Fibroblast of pulmonary artery (primary cell): ENCODE results near the gene SNCAIP.

Experiments used
- DNase-seq: peaks from one replicate; pipeline ENCODE4 v3.0.0-alpha.2; 2010; ENCODE audit warnings: low read depth
- H3K4me3 ChIP-seq: replicated peaks from 2 replicates; pipeline ENCODE4 v1.5.1; 2011; ENCODE audit warnings: low read depth, mild to moderate bottlenecking, control low read depth, low read length, moderate library complexity
- CTCF ChIP-seq: IDR thresholded peaks from 2 replicates; pipeline ENCODE4 v1.5.1; 2011; ENCODE audit warnings: mild to moderate bottlenecking, control low read depth, low read length, inconsistent platforms; ENCODE audit errors: missing control alignments

SNCAIP gene

DNA sequence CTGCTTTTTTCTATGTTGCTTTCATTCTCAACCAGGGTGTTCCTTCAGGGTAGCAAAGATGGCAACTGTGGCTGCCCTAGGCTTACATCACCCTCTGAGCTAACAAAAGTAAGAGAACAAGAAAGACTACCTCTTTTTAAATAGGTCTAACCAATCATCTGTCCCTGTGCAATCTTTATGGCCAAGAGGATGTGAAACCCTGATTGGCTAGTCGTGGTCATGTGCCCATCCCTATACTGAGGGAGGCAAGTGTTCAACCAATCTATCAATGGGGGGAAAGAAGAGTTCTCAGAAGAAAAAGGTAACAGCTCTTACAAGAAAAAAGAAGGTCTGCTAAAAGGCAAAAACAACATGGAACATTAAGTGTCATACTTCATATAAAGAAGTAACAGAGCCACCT is 11.7 kb upstream of the SNCAIP start:
- H3K4me3 ChIP-seq, result no peak overlapping the region
- TF ChIP-seq CTCF, result no peak
- DNase-seq, result no peak

- no peak overlapping the region for H3K4me3 ChIP-seq
- no peak for TF ChIP-seq CTCF
- DNase-seq, result no peak
Observed at GRCh38 chr5:122301016-122301415, 11.0 kb upstream of the SNCAIP start.

DNA sequence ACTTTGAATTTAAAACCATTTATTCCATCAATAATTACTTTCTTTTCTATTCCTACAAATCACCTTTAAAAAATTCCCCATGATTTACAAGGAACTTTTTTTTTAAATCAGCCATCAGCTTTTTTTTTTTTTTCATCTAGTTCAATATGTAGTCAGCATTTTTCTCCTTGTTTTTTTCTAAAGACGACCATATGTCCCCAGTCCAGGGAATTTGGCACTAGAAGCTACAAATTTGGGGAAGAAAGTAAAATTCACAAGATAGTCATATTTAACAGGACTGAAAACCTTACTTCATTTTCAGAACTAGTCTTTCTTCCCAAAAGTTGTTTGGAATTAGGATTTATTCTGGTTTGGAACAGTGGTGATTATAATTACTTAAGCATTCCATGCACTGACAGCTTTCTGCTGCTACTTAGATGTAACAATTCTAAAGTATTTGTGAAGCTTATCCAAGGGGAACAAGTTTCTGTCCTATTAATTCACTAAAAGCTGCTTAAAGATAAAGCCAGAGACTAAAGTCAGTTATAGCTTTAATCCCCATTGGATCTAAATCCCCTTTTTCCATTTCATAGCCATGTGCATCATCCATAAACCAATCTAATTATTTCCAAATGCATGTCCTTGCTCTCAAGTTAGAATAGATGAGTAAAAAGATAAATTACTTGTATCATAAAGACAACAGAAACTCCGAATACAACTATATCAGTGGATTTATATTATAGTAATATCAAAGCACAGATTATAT is 7.4 kb upstream of the SNCAIP start:
- DNase-seq, result no peak
- H3K4me3 ChIP-seq, result no peak overlapping the region
- no peak for TF ChIP-seq CTCF

GRCh38 chr5:122306461-122306860 is 5.6 kb upstream of the SNCAIP start:
- H3K4me3 ChIP-seq, result no peak overlapping the region
- no peak for TF ChIP-seq CTCF
- no peak for DNase-seq

- H3K4me3 ChIP-seq, result no peak overlapping the region
- no peak for TF ChIP-seq CTCF
- DNase-seq, result no peak
Observed at GRCh38 chr5:122310889-122311288, 1.1 kb upstream of the SNCAIP start.

- TF ChIP-seq CTCF, result no peak
- DNase-seq, result no peak
- H3K4me3 ChIP-seq, result peak overlapping the region; percentile 46
Observed at GRCh38 chr5:122311497-122311960, 508 bp upstream of the SNCAIP start.
